HS-5 (cell line): ENCODE results near the gene CATSPER1.
"Not testable (repeated sequence)": the region's sequence is repeated elsewhere in the genome, so short reads cannot be mapped to it uniquely, and the experiment has no call there.

Experiments
- DNase-seq: peaks from one replicate; pipeline ENCODE4 v3.0.0-alpha.2; 2012; ENCODE audit warnings: low read depth

CATSPER1 gene

GRCh38 chr11:66020618-66021357, 5.5 kb downstream of the CATSPER1 start:
- DNase-seq = peak; percentile 52

DNA sequence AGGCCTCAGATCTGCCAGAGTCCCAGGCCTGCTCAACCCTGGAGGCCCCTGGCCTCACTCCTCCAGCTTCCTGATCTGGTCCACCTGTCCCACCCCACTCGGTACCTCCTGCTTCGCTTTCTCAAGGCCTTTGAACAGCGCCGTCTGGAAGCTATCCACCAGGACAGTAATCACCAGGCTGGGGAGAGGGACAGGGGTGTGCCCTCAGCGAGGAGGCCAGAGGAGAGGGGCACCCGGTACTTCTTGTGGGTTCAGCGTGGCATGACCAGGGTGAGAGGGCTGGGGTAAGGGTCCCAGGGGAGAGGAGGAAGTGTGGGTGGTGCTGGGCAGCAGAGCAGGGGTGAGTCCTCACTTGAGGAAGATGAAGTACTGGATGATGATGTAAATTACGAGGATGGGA, 6.1 kb downstream of the CATSPER1 start:
- no peak for DNase-seq

DNA sequence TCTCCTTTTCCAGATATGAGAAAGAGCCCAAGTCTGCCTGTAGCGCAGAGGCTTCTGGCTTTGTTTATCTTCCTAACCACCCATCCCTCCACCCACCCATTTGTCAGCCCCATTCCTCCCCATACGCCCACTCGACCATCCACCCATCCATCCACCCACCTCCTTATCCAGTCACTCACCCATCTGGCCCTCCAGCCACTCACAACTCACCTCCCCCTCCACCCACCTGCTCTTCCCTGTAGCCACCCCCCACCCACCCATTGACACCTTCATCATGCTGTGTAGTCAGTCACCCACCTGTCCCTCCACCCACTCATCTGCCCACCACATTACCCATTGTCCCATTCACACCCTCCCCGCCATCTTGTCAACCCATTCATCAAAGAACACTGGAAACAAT, 9.0 kb downstream of the CATSPER1 start:
- DNase-seq = no peak

GRCh38 chr11:66016793-66017177, 9.5 kb downstream of the CATSPER1 start:
- DNase-seq = no peak

GRCh38 chr11:66015936-66016792, 10.1 kb downstream of the CATSPER1 start:
- DNase-seq = no peak

- DNase-seq = peak; percentile 65
Observed at GRCh38 chr11:66015454-66015881, 10.8 kb downstream of the CATSPER1 start.

- DNase-seq = no peak
Observed at GRCh38 chr11:66014804-66015453, 11.3 kb downstream of the CATSPER1 start.

DNA sequence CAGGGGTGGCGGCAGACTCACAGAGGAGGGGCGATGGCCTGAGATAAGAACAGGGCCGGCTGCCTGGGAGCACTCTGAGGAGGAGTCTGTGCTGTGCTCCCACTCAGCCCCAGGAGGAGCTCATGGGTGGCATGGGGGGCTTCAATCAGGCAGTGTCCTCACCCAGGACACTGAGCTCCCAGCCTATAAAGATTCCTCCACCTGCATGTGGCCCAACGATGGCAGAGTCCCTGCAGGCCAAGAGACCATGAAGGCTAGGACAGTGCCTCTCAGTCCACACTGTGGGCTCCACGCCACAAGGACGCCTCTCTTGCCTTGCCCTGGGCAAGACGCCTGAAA, 12.5 kb downstream of the CATSPER1 start:
- DNase-seq = no peak

DNA sequence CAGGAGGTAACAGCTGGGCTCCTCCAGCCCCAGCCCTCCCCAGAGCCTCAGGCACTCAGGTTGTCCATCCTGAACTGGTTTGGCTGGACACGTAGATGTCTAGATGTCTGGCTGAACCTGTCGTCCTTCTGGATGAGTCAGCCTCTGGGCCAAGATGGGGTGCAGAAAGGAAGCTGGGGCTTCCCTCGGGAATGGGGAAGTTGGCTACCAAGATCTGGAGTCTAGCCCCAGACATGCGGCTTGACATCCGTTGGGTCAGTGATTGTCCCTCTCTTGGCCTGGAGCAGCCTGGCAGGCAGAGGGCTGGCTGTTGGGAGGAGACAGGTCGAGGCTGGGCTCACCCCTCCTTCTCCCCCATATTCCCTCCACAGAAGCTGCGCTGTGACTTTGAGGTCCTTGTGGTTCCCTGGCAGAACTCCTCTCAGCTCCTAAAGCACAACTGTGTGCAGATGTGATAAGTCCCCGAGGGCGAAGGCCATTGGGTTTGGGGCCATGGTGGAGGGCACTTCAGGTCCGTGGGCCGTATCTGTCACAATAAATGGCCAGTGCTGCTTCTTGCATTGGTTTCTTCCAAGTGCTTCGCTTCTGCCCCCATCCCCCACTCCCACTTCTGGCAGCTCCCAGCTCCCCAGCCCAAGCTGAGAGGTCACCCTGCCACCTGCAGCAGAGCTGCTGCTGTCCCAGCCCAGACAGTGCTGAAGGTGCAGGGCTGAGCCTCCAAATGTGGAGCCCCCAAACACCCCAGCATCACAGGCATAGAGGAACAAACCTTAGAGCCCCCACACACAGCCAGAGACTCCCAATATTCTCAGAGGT, 13.1 kb downstream of the CATSPER1 start:
- no peak for DNase-seq

GRCh38 chr11:66012371-66012945, 13.8 kb downstream of the CATSPER1 start:
- no peak for DNase-seq

DNA sequence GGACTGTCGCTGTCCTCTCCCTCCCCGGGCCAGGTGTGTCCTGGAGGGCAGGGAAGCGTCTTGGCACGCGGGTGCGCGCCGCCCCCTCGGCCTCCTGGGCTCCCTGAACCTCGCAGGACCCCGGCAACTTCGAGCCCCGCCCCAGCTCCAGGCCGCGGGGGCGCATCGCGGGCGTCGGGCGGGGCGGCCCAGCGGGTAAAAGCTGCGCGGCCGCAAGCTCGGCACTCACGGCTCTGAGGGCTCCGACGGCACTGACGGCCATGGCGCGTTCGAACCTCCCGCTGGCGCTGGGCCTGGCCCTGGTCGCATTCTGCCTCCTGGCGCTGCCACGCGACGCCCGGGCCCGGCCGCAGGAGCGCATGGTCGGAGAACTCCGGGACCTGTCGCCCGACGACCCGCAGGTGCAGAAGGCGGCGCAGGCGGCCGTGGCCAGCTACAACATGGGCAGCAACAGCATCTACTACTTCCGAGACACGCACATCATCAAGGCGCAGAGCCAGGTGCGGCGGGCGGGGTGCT, 14.4 kb downstream of the CATSPER1 start, which contains the start of gene CST6:
CST6 (plus strand) TSS at position 224 of the 519 bp plus-strand sequence; CDS start at position 261, 37 bp downstream.
- DNase-seq = no peak

GRCh38 chr11:66011239-66011784, 15.0 kb downstream of the CATSPER1 start:
- DNase-seq = no peak

- not testable (repeated sequence) for DNase-seq
Observed at GRCh38 chr11:66010036-66010435, 16.2 kb downstream of the CATSPER1 start.

GRCh38 chr11:66008468-66009101, 17.7 kb downstream of the CATSPER1 start:
- DNase-seq = no peak

- no peak for DNase-seq
Observed at GRCh38 chr11:66008095-66008467, 18.2 kb downstream of the CATSPER1 start.

- no peak for DNase-seq
Observed at GRCh38 chr11:66007201-66007634, 19.1 kb downstream of the CATSPER1 start.

DNA sequence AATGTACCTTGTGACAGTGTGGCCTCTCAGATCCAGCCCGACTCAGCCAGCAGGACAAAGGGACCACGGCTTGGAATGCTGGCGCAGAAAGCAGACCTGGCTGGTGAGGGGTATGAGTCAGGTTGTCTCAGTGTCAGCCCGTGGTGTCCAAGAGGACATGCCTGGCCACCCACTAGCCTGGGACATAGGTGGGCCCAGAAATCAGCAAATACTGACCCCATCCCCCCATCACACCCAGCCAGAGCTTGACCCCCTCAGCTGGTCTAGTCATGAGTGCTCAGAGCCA, 19.4 kb downstream of the CATSPER1 start:
- no peak for DNase-seq

GRCh38 chr11:66006134-66006890, 20.0 kb downstream of the CATSPER1 start:
- DNase-seq = no peak

GRCh38 chr11:66004186-66004585, 22.1 kb downstream of the CATSPER1 start:
- DNase-seq = no peak

DNA sequence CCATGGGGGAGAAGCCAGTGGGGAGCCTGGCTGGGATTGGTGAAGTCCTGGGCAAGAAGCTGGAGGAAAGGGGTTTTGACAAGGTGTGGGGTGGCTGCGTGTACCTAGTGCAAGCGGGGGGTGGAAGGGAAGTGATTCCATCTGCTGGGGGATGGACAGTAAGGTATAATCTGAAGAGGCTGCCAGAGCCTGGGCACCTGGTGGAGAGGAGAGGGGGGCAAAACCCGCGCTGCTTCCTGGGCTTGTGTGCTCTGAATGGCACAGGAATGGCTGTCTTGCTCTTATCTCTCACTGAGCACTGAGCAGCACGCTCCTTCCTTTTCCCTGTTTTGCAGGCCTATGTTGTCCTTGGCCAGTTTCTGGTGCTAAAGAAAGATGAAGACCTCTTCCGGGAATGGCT, 23.0 kb downstream of the CATSPER1 start:
- DNase-seq = no peak
